IPS-20b (cell line): ENCODE results near the gene CHMP4B.
A peak's percentile ranks its signal among the peaks of the same experiment; 100 is the strongest.

ENCODE experiments used
- H3K27ac ChIP-seq: one replicate; pipeline ENCODE4 v1.5.1; 2013; ENCODE audit warnings: low read length
- H3K27me3 ChIP-seq: 2 replicates; pipeline ENCODE4 v1.6.1; 2013; ENCODE audit warnings: mild to moderate bottlenecking, low read length, inconsistent platforms; ENCODE audit not compliant: insufficient read depth
- H3K36me3 ChIP-seq: 2 replicates; pipeline ENCODE4 v1.6.1; 2013; ENCODE audit warnings: low read depth, mild to moderate bottlenecking, inconsistent platforms, low read length, moderate library complexity; ENCODE audit not compliant: insufficient read depth
- H3K4me1 ChIP-seq: 2 replicates; pipeline ENCODE4 v1.6.1; 2013; ENCODE audit warnings: mild to moderate bottlenecking, control low read depth, inconsistent platforms, low read length, moderate library complexity; ENCODE audit not compliant: insufficient read depth
- H3K4me3 ChIP-seq: 2 replicates; pipeline ENCODE4 v1.5.1; 2013; ENCODE audit warnings: mild to moderate bottlenecking, low read length, inconsistent platforms
- H3K9ac ChIP-seq: 2 replicates; pipeline ENCODE4 v1.6.1; 2013; ENCODE audit warnings: low read depth, mild to moderate bottlenecking, inconsistent platforms, low read length, moderate library complexity
- H3K9me3 ChIP-seq: 2 replicates; pipeline ENCODE4 v1.6.1; 2013; ENCODE audit warnings: mild to moderate bottlenecking, low read depth, low read length, inconsistent platforms; ENCODE audit not compliant: insufficient read depth

The CHMP4B gene

GRCh38 chr20:33810885-33811775 lies at the start of gene CHMP4B:
CHMP4B (plus strand) TSS chr20:33811348; CDS start chr20:33811469, 121 bp downstream.
- Histone ChIP-seq H3K27me3 (no peaks in the 10 kb centered on the region), H3K4me3 (peak within 1 kb of the TSS; percentile 72), H3K36me3 (peaks cover 5% of the 10 kb centered on the region; the same call in 1 of the 2 replicates), H3K9me3 (no peaks in the 10 kb centered on the region), H3K27ac (no peak within 1 kb of the TSS), H3K9ac (peak within 1 kb of the TSS; percentile 81), H3K4me1 (peaks cover 8% of the 10 kb centered on the region; the same call in 1 of the 2 replicates)

- Histone ChIP-seq H3K27ac (no peak overlapping the region), H3K9ac (no peak overlapping the region), H3K9me3 (peaks cover 6% of the 10 kb centered on the region), H3K4me1 (no peaks in the 10 kb centered on the region), H3K36me3 (peaks cover 9% of the 10 kb centered on the region), H3K4me3 (no peak overlapping the region), H3K27me3 (no peaks in the 10 kb centered on the region)
Measured at GRCh38 chr20:33761698-33762250, 49.4 kb upstream of the CHMP4B start.

GRCh38 chr20:33765099-33765498 lies 46.0 kb upstream of the CHMP4B start:
- Histone ChIP-seq H3K4me1 (no peaks in the 10 kb centered on the region), H3K9me3 (no peaks in the 10 kb centered on the region), H3K9ac (no peak overlapping the region), H3K36me3 (0 out of 2 replicates have a peak, but pooled peaks cover 3% of the 10 kb centered on the region), H3K4me3 (no peak overlapping the region), H3K27ac (no peak overlapping the region), H3K27me3 (no peaks in the 10 kb centered on the region)

GRCh38 chr20:33765592-33765991 lies 45.6 kb upstream of the CHMP4B start:
- Histone ChIP-seq H3K27me3 (no peaks in the 10 kb centered on the region), H3K4me3 (no peak overlapping the region), H3K9me3 (no peaks in the 10 kb centered on the region), H3K4me1 (no peaks in the 10 kb centered on the region), H3K36me3 (0 out of 2 replicates have a peak, but pooled peaks cover 3% of the 10 kb centered on the region), H3K9ac (no peak overlapping the region), H3K27ac (no peak overlapping the region)

GRCh38 chr20:33766686-33767085 lies 44.5 kb upstream of the CHMP4B start:
- Histone ChIP-seq H3K4me1 (no peaks in the 10 kb centered on the region), H3K27me3 (no peaks in the 10 kb centered on the region), H3K9ac (no peak overlapping the region), H3K9me3 (no peaks in the 10 kb centered on the region), H3K4me3 (no peak overlapping the region), H3K27ac (no peak overlapping the region), H3K36me3 (0 out of 2 replicates have a peak, but pooled peaks cover 3% of the 10 kb centered on the region)

- H3K4me3 ChIP-seq = no peak overlapping the region
- H3K9me3 ChIP-seq = no peaks in the 10 kb centered on the region
- no peak overlapping the region for H3K9ac ChIP-seq
- no peaks in the 10 kb centered on the region for H3K4me1 ChIP-seq
- 0 out of 2 replicates have a peak, but pooled peaks cover 3% of the 10 kb centered on the region for H3K36me3 ChIP-seq
- H3K27ac ChIP-seq = no peak overlapping the region
- H3K27me3 ChIP-seq = no peaks in the 10 kb centered on the region
Measured at GRCh38 chr20:33767777-33768138, 43.4 kb upstream of the CHMP4B start.

DNA sequence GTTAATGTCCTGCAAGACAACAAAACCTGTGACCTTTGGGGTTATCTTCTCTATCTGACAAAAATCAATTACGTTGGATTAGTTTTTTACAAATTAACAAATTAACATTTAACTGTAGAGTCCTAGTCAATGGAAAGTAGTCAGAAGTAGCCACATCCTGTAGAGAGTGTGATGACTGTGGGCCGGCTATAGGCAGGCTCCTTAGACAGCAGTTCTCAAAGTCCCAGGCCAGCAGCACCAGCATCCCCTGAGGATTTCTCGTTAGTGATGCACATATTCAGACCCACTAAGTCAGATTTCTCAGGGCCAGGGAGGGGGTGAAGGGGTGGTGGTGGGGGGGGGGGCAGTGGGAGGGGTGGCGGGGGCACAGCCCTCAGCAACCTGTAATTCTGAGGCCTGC lies 42.1 kb upstream of the CHMP4B start:
- Histone ChIP-seq H3K36me3 (0 out of 2 replicates have a peak, but pooled peaks cover 3% of the 10 kb centered on the region), H3K9ac (no peak overlapping the region), H3K9me3 (no peaks in the 10 kb centered on the region), H3K27ac (no peak overlapping the region), H3K4me1 (no peaks in the 10 kb centered on the region), H3K4me3 (no peak overlapping the region), H3K27me3 (no peaks in the 10 kb centered on the region)

DNA sequence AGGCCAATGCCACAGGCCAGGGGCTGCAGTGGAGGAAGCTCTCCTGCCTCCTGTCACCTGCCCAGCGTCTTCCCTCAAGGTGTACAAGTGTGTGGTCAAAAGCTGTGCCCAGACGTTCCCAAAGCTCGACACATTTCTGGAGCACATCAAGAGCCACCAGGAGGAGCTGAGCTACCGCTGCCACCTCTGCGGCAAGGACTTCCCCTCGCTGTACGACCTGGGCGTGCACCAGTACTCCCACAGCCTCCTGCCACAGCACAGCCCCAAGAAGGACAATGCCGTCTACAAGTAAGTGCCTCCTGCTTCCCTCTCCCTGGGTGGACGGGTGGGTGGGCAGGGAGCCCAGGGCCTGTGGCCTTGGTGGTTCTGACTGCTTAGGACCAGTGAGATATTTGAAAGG lies 41.1 kb upstream of the CHMP4B start:
- Histone ChIP-seq H3K27ac (no peak overlapping the region), H3K4me3 (no peak overlapping the region), H3K9me3 (no peaks in the 10 kb centered on the region), H3K27me3 (no peaks in the 10 kb centered on the region), H3K9ac (no peak overlapping the region), H3K4me1 (no peaks in the 10 kb centered on the region), H3K36me3 (0 out of 2 replicates have a peak, but pooled peaks cover 3% of the 10 kb centered on the region)

DNA sequence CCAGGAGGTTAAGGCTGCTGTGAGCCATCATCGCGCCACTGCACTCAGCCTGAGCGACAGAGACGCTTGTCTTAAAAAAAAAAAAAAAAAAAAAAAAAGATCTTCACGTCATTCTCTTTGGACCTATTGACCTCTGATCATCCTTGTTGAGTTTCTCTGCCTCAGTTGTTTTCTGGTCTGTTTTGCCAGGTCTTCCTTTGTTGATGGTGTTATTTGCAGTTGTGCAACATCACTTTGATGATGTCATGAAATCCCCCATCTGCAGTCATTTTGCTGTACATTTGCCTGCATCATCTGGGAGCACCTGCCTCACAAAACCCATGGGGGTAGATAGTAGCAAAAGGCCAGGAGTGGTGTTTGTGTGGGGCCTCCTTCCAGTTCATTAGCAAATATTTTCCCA lies 39.2 kb upstream of the CHMP4B start:
- Histone ChIP-seq H3K27ac (no peak overlapping the region), H3K4me3 (no peak overlapping the region), H3K4me1 (no peaks in the 10 kb centered on the region), H3K36me3 (0 out of 2 replicates have a peak, but pooled peaks cover 3% of the 10 kb centered on the region), H3K9ac (no peak overlapping the region), H3K27me3 (no peaks in the 10 kb centered on the region), H3K9me3 (no peaks in the 10 kb centered on the region)

GRCh38 chr20:33772439-33772838 lies 38.7 kb upstream of the CHMP4B start:
- H3K9ac ChIP-seq = no peak overlapping the region
- H3K36me3 ChIP-seq = 0 out of 2 replicates have a peak, but pooled peaks cover 3% of the 10 kb centered on the region
- H3K4me1 ChIP-seq = no peaks in the 10 kb centered on the region

DNA sequence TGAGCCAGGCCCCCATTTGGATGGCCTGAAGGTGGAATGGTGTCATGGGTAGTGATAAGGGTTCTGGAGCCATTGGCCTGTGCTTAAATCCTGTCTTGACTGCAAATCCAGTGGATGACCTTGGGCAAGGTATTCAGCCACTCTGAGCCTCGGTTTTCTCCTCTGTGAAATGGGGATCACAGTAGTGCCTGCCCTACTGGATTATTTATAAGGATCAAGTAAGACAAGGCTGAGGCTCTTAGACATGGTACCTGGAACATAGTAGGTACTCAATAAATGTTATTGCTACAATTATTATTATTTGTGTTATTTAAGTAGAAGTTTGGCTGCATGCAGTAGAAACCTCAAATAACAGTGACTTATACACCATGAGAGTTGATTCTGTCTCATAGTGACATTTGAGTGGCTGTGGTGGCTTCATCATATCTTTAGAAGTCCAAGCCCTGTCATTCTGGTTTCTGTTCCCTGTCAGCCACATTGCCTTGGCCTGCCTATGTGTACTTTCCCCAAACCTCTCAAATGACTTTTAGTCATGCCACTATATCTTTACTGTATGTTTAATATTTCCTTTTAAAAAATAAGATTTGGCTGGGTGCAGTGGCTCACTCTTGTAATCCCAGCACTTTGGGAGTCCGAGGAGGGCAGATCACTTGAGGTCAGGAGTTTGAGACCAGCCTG lies 37.6 kb upstream of the CHMP4B start:
- Histone ChIP-seq H3K4me1 (no peaks in the 10 kb centered on the region), H3K27ac (no peak overlapping the region), H3K4me3 (no peak overlapping the region), H3K9ac (no peak overlapping the region), H3K36me3 (0 out of 2 replicates have a peak, but pooled peaks cover 3% of the 10 kb centered on the region), H3K27me3 (no peaks in the 10 kb centered on the region), H3K9me3 (no peaks in the 10 kb centered on the region)

More at GRCh38 chr20:33772439-33772838, 38.7 kb upstream of the CHMP4B start:
- no peaks in the 10 kb centered on the region for H3K9me3 ChIP-seq
- H3K27ac ChIP-seq = no peak overlapping the region
- H3K27me3 ChIP-seq = no peaks in the 10 kb centered on the region
- H3K4me3 ChIP-seq = no peak overlapping the region
